Pancreas (tissue), 10 donors: ENCODE results near the gene ZFYVE28. TPM values are rescaled to one million over a fixed set of nuclear protein-coding genes. Genes with fewer than 3 reads are reported as not detected.

Experiments
- ATAC-seq, 4 donors: fragments of 200-7000 bp; cut with Tn5 transposase; one replicate each; pipeline versions ENCODE4 v1.8.0 to v1.9.1; 2020; ENCODE audit warnings: mild to moderate bottlenecking in 4 of 4, moderate library complexity in 4 of 4
- DNase-seq, 6 donors: peaks; one replicate each; pipeline ENCODE4 v3.0.0-alpha.2; 2020
- FAIRE-seq: peaks from 2 replicates; lab custom pipeline; 2012; peaks lifted over from hg19 to GRCh38; lab: Jason Lieb, UNC
- H3K27ac ChIP-seq, 4 donors: fragments of 200-600 bp; sonication (generic); 1 replicate in 3 of 4; 2 replicates in 1 of 4; pipeline versions ENCODE4 v1.5.0 to v1.8.0; 2020
- H3K27me3 ChIP-seq, 4 donors: fragments of 200-600 bp; one replicate each; pipeline ENCODE4 v1.8.0; 2021
- H3K36me3 ChIP-seq, 3 donors: fragments of 200-600 bp; sonication (generic) in 1 of 3; one replicate each; pipeline versions ENCODE4 v1.5.0 to v1.8.0; 2020 to 2021
- H3K4me1 ChIP-seq, 3 donors: fragments of 200-600 bp; one replicate each; pipeline ENCODE4 v1.8.0; 2021
- H3K4me3 ChIP-seq, 4 donors: fragments of 200-600 bp; sonication (generic) in 2 of 4; one replicate each; pipeline versions ENCODE4 v1.5.0 to v1.8.0; 2020 to 2021
- H3K9me3 ChIP-seq, 4 donors: fragments of 200-600 bp; one replicate each; pipeline ENCODE4 v1.8.0; 2021
- WGBS, 2 donors: extraction: QIAGEN DNeasy Blood & Tissue Kit; methylation state at CpG; one replicate each; pipeline ENCODE4 v1.1.7; 2013; 5-methylcytosine and 5-hydroxymethylcytosine counted together
- intact Hi-C, 3 donors: fragments of 100-400 bp; cut with DNase I; formaldehyde crosslinking; loops; one replicate each; pipeline versions ENCODE4 v1.11.1 to v1.14.2; 2022
- polyA plus RNA-seq, 2 donors: library from polyadenylated mRNA; stranded (reverse); fragments of 200-250 nt; gene quantifications; one replicate each; pipeline ENCODE4 v1.2.3, GENCODE V29; 2013
- total RNA-seq, 6 donors: library from RNA; stranded (reverse); fragmentation: NEBNext Ultra II Directional in 4 of 6; extraction: Animal tissue kit (Norgen Biotek cat#: 25700) in 4 of 6; gene quantifications; one replicate each; pipeline versions ENCODE4 v1.2.1 to v1.2.4, GENCODE V29; 2021 to 2023
- TF ChIP-seq, protein P1 (sequence below), 4 donors: fragments of 200-600 bp; sonication (generic) in 3 of 4; IDR thresholded peaks; one replicate each; pipeline versions ENCODE4 v1.5.0 to v1.8.0; 2021; ENCODE audit warnings: antibody characterized with exemption in 4 of 4
- donor health status: healthy with polysubstance abuse.
- donor health status: DM: no; HTN: no; CAD: no; lungs with moderate emphysema.
- donor health status: DM: no; HTN: no; CAD: no.
- donor health status: control.
- donor health status: control.
- donor health status: Bipolar disorder and iron deficiency.
- donor health status: DM: yes; HTN: yes; CAD: no.
- donor health status: DM: no; HTN: no; CAD: no.
- donor health status: DM: no; HTN: no; CAD: no.
- donor health status: DM: yes; HTN: yes; CAD: no.

Gene ZFYVE28
- total and polyA plus RNA-seq, 8 donors, result 3.8 to 13.4 (median 6.0) TPM

- Histone ChIP-seq H3K4me1 (peaks cover 0 to 4% (median 0%) of the 10 kb centered on the region in 3 donors), H3K27ac (no peak overlapping the region), H3K27me3 (no peaks in the 10 kb centered on the region), H3K36me3 (peaks cover 0 to 23% (median 0%) of the 10 kb centered on the region in 3 donors), H3K9me3 (no peaks in the 10 kb centered on the region), H3K4me3 (no peak overlapping the region)
- ATAC-seq, result no peak
- 91 to 93% methylated on average over 16 of the region's 16 CpGs for whole genome bisulfite sequencing, 2 donors
- no peak for FAIRE-seq
- peak in 3 of 6 donors; percentile 10 to 58 (median 29) for DNase-seq
- intact Hi-C loops, result no loop called here
- TF ChIP-seq, protein P1, sequence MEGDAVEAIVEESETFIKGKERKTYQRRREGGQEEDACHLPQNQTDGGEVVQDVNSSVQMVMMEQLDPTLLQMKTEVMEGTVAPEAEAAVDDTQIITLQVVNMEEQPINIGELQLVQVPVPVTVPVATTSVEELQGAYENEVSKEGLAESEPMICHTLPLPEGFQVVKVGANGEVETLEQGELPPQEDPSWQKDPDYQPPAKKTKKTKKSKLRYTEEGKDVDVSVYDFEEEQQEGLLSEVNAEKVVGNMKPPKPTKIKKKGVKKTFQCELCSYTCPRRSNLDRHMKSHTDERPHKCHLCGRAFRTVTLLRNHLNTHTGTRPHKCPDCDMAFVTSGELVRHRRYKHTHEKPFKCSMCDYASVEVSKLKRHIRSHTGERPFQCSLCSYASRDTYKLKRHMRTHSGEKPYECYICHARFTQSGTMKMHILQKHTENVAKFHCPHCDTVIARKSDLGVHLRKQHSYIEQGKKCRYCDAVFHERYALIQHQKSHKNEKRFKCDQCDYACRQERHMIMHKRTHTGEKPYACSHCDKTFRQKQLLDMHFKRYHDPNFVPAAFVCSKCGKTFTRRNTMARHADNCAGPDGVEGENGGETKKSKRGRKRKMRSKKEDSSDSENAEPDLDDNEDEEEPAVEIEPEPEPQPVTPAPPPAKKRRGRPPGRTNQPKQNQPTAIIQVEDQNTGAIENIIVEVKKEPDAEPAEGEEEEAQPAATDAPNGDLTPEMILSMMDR (IDR thresholded peaks at IDR 0.05), result no peak
Observed at GRCh38 chr4:2251795-2252529, 166.5 kb downstream of the ZFYVE28 start.

- peak in 4 of 6 donors; percentile 8 to 74 (median 17) for DNase-seq
- TF ChIP-seq, protein P1 (IDR thresholded peaks at IDR 0.05), result no peak
- Histone ChIP-seq H3K4me3 (no peak overlapping the region), H3K27ac (no peak overlapping the region), H3K4me1 (peaks cover 0 to 1% (median 0%) of the 10 kb centered on the region in 3 donors), H3K36me3 (peaks cover 0 to 23% (median 0%) of the 10 kb centered on the region in 3 donors), H3K27me3 (no peaks in the 10 kb centered on the region), H3K9me3 (no peaks in the 10 kb centered on the region)
- intact Hi-C loops, result no loop called here
- 92 to 93% methylated on average over 25 of the region's 25 CpGs for WGBS, 2 donors
- FAIRE-seq, result no peak
- ATAC-seq, result no peak
Observed at GRCh38 chr4:2251073-2251794, 167.2 kb downstream of the ZFYVE28 start.

GRCh38 chr4:2250357-2251072 is 167.9 kb downstream of the ZFYVE28 start:
- ATAC-seq, result no peak
- TF ChIP-seq, protein P1 (IDR thresholded peaks at IDR 0.05), result no peak
- Histone ChIP-seq H3K27ac (no peak overlapping the region), H3K27me3 (no peaks in the 10 kb centered on the region), H3K36me3 (peaks cover 0 to 23% (median 0%) of the 10 kb centered on the region in 3 donors), H3K4me3 (no peak overlapping the region), H3K9me3 (no peaks in the 10 kb centered on the region), H3K4me1 (no peaks in the 10 kb centered on the region)
- peak in 5 of 6 donors; percentile 6 to 52 (median 23) for DNase-seq
- intact Hi-C loops, result no loop called here
- FAIRE-seq, result no peak
- 93 to 95% methylated on average over 27 to 30 of the region's 30 CpGs for WGBS, 2 donors

GRCh38 chr4:2249526-2250356 is 168.7 kb downstream of the ZFYVE28 start:
- DNase-seq (peak in 5 of 6 donors; percentile 1 to 41 (median 12)), FAIRE-seq (no peak), ATAC-seq (no peak)
- TF ChIP-seq, protein P1 (IDR thresholded peaks at IDR 0.05), result no peak
- H3K27me3 ChIP-seq, result no peaks in the 10 kb centered on the region
- no peak overlapping the region for H3K27ac ChIP-seq
- H3K4me3 ChIP-seq, result no peak overlapping the region
- no peaks in the 10 kb centered on the region for H3K4me1 ChIP-seq
- WGBS, 2 donors, result 89% methylated on average over 26 of the region's 26 CpGs
- peaks cover 0 to 23% (median 0%) of the 10 kb centered on the region in 3 donors for H3K36me3 ChIP-seq
- intact Hi-C loops, result no loop called here
- H3K9me3 ChIP-seq, result no peaks in the 10 kb centered on the region
